ENCODE results near the gene TRIM38. TPM values are rescaled to one million over a fixed set of nuclear protein-coding genes. Genes with fewer than 3 reads are reported as not detected.

The TRIM38 gene
- total and polyA plus RNA-seq, 8 donors: 1.5 to 5.8 (median 2.5) TPM

- Histone ChIP-seq H3K27ac (no peak overlapping the region), H3K36me3 (no peaks in the 10 kb centered on the region), H3K9me3 (no peaks in the 10 kb centered on the region), H3K27me3 (no peaks in the 10 kb centered on the region), H3K4me1 (peaks cover 0 to 9% (median 0%) of the 10 kb centered on the region in 3 donors), H3K4me3 (no peak overlapping the region)
- ATAC-seq (no peak), FAIRE-seq (no peak), DNase-seq (no peak)
- 85 to 91% methylated on average over 2 of the region's 2 CpGs for WGBS, 2 donors
- intact Hi-C loops (cut with DNase I): no loop called here
- no peak for TF ChIP-seq CTCF (IDR thresholded peaks at IDR 0.05)
These were observed 72.3 kb downstream of the TRIM38 start for GRCh38 chr6:26034905-26035304.

Other genes starting within 250 kb of the TRIM38 start
- 10 to 100 TPM in 2 of 6 donors, 1 to 10 TPM in 4; 5.2 to 19.6 (median 8.0) TPM for gene SLC17A4, start 208.1 kb upstream of the TRIM38 start, total RNA-seq
- 10 to 100 TPM; 15.3 to 28.6 TPM for gene SLC17A4, start 208.1 kb upstream of the TRIM38 start, polyA plus RNA-seq
- gene SLC17A1, start 130.8 kb upstream of the TRIM38 start, total RNA-seq: not detected
- gene SLC17A1, start 130.8 kb upstream of the TRIM38 start, polyA plus RNA-seq: under 1 TPM in 1 of 2 donors, not detected in 1; 0.16 TPM
- gene SLC17A3, start 88.6 kb upstream of the TRIM38 start, total RNA-seq: not detected
- gene SLC17A3, start 88.6 kb upstream of the TRIM38 start, polyA plus RNA-seq: under 1 TPM in 1 of 2 donors, not detected in 1; 0.02 TPM
- under 1 TPM in 2 of 6 donors, not detected in 4; 0.20 to 0.21 TPM for gene SLC17A2, start 32.1 kb upstream of the TRIM38 start, total RNA-seq
- under 1 TPM in 1 of 2 donors, not detected in 1; 0.05 TPM for gene SLC17A2, start 32.1 kb upstream of the TRIM38 start, polyA plus RNA-seq
- 10 to 100 TPM in 1 of 6 donors, 1 to 10 TPM in 5; 3.1 to 10.2 (median 3.8) TPM for gene HFE, start 124.6 kb downstream of the TRIM38 start, total RNA-seq
- gene HFE, start 124.6 kb downstream of the TRIM38 start, polyA plus RNA-seq: 1 to 10 TPM; 3.4 to 3.9 TPM

Measured in pancreas (tissue), 10 donors.